GM18868 (cell line): ENCODE results near the gene FOLR1.

ENCODE experiments used
- ATAC-seq: cut with Tn5 transposase; IDR thresholded peaks from one replicate; pipeline ENCODE4 v1.9.1; 2021; ENCODE audit warnings: mild to moderate bottlenecking, moderate library complexity; ENCODE audit not compliant: unreplicated experiment

The FOLR1 gene

DNA sequence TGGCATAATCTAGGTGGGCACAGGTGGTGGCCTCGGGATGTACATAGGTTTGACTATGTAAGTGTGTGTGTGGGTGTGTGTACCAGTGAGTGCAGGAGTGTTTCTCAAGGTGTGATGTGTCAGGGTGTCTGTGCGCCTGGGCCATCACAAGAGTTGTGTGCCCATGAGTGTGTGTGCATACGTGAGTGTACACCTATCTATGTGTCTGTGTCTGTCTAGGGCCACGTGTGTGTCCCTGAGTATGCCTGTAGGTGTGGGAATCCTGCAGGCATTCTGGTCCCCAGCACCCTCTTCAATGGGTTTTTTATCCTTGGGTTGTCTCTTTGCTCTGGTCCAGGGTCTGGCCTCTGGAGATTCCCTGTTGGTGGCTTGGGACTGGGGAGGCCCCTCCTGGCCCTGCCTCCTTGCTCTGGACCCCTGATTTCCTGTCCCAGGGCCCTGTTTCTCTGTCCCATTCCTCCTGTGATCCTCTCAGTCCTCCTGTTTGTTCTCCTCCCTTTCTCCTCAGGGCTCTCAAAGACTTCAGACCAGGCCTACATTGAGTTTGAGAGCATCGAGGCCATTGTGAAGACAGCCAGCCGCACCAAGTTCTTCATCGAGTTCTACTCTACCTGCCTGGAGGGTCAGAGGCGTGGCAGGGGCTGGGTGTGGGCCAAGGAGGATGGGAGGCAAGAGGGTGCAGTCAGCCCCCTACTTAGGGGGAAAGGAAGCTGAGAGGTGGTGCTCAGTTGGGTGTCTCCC lies 42.0 kb downstream of the FOLR1 start:
- no peak for ATAC-seq

DNA sequence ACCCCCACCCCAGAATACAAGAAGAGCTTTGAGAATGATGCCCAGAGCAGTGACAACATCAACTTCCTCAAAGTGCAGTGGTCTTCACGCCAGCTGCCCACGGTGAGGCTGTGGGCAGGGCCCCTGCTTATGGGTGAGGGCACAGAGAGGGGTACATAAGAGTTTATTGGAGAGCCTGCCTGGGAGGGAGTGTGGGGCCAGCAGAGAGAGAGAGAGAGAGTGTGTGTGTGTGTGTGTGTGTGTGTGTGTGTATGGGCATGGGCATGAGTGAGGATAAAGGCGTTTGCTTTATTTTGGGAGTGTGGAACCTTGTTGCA lies 42.5 kb downstream of the FOLR1 start:
- no peak for ATAC-seq

DNA sequence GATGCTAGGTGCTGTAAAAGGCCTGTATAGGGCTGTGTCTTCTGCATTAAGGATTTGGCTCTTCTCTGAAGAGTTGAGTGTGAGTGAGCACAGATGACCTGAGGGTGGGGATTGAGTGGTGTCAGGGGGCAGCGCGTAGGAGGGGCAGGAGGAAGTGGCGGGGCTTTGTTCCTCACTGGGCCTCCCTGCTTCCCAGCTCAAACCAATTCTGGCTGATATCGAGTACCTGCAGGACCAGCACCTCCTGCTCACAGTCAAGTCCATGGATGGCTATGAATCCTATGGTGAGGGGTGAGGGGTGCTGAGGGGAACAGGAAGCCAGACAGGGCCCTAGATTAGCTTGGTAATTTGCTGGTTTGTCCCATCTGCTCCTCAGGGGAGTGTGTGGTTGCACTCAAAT lies 43.0 kb downstream of the FOLR1 start:
- no peak for ATAC-seq

DNA sequence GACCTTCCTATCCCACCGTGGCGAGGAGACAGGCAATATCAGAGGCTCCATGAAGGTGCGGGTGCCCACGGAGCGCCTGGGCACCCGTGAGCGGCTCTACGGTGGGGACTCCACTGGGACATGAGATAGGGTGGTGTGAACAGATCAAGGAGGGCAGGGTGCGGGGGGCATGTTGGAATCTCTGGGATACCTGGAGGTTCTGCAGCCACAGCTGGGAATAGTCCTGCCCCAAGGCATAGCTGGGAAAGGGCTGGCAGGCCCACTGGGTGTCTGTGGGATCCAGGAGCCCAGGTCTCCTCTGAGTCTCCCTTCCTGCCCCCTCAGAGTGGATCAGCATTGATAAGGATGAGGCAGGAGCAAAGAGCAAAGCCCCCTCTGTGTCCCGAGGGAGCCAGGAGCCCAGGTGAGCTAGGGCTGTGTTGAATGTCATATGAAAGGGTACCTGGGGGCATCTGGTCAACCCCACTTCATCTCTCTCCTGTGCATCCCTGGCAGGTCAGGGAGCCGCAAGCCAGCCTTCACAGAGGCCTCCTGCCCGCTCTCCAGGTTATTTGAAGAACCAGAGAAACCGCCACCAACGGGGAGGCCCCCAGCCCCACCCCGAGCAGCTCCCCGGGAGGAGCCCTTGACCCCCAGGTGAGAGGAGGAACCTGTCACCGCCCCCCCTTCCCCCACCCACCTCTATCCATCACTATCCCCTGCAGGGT lies 43.6 kb downstream of the FOLR1 start:
- ATAC-seq, result no peak

- ATAC-seq, result no peak
These were observed 44.2 kb downstream of the FOLR1 start for GRCh38 chr11:72236083-72236697.

GRCh38 chr11:72236774-72237111 lies 44.8 kb downstream of the FOLR1 start:
- ATAC-seq, result no peak

- ATAC-seq, result no peak
These were observed 45.4 kb downstream of the FOLR1 start for GRCh38 chr11:72237112-72237931.

DNA sequence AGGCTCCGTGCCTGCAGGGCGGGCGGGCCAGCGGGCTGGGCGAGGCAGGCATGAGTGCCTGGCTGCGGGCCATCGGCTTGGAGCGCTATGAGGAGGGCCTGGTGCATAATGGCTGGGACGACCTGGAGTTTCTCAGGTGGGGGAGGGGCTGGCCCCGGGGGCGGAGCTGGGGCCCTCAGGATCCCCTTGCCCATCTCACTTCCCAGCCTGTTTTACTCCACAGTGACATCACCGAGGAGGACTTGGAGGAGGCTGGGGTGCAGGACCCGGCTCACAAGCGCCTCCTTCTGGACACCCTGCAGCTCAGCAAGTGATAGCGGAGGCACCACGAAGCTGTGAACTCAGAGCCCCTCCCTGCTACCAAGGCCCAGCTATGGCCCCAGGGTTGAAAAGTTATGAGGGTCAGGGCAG lies 46.1 kb downstream of the FOLR1 start:
- no peak for ATAC-seq

GRCh38 chr11:72238492-72239312 lies 46.8 kb downstream of the FOLR1 start:
- no peak for ATAC-seq

GRCh38 chr11:72239313-72239848 lies 47.4 kb downstream of the FOLR1 start:
- no peak for ATAC-seq

DNA sequence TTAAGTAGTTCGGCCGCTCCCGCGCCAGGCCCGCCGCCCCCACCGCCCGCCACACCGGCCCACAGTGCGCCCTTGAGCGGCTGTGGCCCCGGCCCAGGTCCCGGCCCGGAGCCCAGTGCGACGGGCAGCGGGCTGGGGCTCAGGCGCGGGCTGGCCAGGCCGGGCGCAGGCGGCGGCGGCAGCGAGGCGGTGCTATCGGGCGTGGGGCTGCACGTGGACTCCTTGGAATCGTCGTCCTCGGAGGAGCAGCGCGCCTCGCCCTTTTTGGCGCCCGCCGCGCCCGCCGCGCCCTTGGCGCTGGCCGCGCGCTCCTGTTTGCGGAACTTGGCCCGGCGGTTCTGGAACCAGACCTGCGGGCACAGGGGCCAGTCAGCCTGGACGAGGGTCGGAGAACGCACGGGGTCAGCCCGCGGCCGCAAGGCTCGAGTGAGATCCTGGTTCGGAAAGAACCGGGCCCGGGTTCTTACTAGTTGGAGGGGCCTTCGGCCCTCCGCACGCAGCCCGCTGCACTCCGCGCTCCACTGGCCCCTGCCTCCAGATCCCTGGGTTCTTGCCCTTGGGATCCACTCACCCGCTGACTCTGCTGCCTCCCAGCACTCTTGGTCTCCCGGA lies 48.0 kb downstream of the FOLR1 start:
- no peak for ATAC-seq

GRCh38 chr11:72240461-72241290 lies 48.7 kb downstream of the FOLR1 start:
- no peak for ATAC-seq

- no peak for ATAC-seq
These were observed 49.4 kb downstream of the FOLR1 start for GRCh38 chr11:72241291-72241781.

DNA sequence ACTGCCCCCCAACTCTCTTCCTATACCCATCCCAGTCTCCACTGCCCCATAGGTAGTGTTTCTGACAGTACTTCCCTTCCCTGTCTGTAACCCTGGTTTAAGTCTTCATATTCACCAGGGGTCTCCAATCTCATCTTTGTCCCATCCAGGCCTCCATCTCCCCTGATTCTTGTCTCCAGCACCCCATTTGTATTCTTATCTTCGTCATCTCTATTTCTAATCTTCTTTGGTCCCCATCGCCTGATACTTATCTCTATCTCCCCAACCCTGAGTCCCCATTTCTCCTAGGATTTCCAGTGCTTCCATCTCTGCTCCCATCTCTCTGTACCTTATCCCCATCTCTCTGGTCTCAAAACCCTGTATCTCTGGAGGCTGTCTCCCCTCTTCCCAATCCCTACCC lies 50.2 kb downstream of the FOLR1 start:
- ATAC-seq, result no peak

DNA sequence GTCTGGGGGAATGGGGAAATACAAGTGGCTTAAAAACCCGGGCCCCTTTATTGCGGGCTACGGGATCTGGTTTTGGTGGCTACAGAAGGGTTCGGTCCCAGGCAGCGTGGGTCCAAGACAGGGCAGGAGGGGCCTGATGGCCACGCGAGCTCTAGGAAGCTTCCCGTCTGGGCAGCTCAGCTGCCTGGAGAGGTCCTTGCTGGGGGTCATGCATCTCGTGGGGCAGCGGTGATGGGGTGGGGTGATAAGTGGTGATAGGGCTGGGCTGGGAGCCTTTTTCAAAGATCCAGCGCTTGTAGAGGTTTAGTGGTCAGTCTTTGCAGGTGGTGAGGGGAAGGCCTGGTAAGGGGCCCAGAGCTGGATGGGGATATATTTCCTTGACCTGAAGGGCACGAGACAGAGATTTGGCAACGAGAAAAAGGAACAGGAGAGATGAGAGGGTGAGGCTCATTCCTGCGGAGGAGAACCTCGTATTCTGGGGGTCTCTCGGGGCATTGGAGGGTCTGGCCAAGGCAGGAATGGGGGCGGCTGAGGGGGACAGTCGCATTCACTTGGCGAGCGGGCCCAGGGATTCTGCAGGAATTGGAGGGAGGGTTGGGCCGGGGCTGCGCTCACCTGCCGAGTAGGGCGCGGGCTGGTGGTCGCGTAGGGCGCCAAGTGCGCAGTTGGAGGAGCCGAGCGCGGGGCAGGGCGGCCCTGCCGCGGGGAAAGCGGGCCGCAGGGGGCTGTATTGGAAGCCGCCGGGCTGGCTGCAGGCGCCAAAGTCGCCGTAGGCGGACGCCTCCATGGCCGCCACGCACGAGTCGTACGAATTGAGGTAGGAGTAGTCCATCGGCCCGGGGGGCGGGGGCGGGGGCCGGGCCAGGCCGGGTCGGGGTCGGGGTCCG lies 51.5 kb downstream of the FOLR1 start:
- ATAC-seq, result no peak

DNA sequence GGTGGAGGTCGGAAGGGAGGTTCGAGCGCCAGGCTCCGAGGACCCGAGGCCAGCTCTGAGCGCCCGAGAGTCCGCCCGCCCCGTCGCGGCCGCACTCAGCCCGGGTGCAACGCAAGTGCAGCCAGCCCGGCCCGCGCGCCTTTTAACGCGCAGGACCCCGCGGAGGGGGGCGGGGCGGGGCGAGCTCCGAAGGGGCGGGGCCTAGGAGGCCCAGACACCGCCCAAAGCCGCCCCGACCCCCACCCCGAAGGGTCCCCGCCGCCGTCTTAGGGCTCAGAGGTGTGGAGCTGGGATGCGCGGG lies 52.1 kb downstream of the FOLR1 start, which contains the start of gene PHOX2A:
TSS of gene PHOX2A (minus strand) at position 117 of the 301 bp plus-strand sequence. CDS start 172 bp downstream, outside the sequence.
- ATAC-seq, result no peak

DNA sequence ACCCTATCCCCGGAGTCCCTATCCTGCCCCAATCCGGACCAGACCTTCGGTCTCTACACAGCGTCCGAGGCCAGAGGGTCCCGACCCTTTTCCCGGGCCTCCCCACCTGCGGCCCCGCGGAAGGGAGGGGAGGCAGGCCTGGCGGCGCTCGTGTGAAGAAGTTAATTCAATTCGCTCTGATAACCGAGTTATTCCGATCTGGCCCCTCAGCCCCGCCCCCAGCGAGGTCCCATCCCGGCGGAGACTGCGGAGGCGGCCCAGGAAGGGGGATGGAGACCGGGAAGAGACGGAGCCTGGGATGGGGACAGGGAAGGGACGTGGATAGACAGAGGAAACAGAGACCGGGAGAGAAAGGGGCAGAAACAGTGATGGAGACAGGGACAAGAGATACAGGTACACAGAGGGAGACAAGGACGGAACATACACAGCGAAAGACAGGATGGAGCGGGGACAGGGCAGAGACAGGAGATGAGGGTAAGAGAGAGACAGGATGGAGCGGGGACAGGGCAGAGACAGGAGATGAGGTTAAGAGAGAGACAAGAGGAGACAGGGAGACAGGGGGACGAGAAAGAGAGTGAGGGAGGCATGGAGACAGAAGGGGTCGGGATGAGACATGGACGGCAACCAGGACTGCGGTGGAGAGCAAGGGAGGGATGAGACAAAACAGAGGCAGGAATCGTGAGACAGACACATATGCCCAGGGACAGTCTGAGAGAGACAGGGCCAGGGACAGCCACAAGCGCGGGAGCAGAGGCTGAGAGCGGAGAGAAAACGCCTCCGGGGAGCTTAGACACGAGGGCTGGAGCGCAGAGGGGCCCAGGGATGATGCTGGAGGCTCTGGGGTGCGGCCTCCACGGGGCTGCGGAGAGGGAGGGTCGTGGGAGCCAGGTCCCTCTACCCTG lies 52.7 kb downstream of the FOLR1 start:
- no peak for ATAC-seq
